Loucy (cell line): ENCODE data around the gene ROBO2.

ENCODE experiments used
- CTCF ChIP-seq: fragments of 200-600 bp; sonication (generic); conservative IDR thresholded peaks from 2 replicates; pipeline ENCODE4 v1.5.1; 2014; ENCODE audit warnings: mild to moderate bottlenecking, antibody characterized with exemption, low read length
- EZH2phosphoT487 ChIP-seq: fragments of 200-600 bp; IDR thresholded peaks from 2 replicates; pipeline ENCODE4 v1.6.1; 2018; ENCODE audit warnings: antibody characterized with exemption, mild to moderate bottlenecking, moderate library complexity, borderline replicate concordance

GRCh38 chr3:77345009-77345408 is 305.1 kb downstream of the ROBO2 start:
- no peak for TF ChIP-seq CTCF
- no peak for TF ChIP-seq EZH2phosphoT487
